Fibroblast of upper back skin (primary cell): ENCODE measurements around the gene PPIF.

Experiments
- DNase-seq: peaks from one replicate; pipeline ENCODE4 v3.0.0-alpha.2; 2013

The PPIF gene

DNA sequence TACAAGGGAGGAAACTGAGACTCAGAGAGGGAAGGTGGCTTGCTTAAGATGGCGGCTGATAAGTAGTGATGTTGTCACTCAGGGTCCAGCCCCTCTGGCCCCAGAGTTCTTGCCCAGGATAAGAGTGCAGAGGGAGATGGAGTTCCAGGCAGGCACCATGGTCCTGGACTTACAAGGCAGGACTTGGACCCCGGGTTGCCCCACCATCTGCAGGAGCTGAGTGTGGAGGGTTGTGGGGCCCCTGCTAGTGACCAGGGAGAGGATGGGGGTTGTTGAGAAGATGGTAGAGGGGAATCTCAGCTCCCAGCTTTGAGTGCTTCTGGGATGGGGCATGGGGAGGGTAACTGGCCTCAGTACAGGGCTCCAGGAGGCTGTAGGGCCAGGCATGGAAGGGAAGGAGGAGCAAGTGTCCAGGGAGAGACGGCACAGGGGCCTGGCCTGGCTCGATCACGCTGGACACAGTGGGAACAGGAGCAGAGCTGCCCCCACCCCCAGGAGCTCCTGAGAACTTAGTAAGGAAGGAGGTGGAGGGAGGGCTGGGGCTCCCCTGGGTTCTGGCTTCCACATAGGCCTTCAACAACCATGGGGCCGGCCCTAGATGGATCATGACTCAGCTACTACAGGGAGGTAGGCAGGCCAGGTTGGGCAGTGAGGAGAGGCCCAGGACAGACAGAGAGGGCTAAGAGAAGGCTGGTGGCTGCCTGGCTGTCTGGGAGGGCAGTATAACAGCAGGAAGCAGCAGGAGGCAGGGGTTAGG is 28.2 kb downstream of the PPIF start:
- DNase-seq, result peak; percentile 79

DNA sequence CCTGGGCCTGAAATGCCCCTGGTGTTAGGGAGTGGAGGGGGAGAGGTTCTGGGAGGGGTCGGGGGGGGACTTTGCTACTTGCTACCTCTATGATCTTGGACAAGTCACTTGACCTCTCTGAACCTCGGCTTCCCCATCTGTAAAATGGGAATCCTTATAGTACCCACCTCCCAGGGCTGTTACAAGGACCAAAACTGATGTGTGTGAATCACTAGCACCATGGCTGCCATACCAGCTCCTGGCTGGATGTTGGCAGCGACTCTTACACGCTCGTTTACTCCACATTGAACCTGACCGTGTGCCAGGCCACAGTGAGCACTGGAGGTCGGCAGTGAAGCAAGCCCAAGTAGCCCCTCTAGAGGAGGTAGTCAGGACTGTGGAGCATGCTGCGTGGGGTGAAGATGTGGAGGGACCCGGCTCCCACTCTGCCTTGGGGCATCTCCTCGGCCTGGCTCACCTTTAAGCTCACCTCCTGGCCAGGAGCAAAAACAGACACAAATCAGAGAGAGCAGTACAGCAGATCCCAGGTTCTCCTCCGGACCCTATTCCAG is 28.9 kb downstream of the PPIF start:
- DNase-seq, result no peak

- no peak for DNase-seq
Measured at GRCh38 chr10:79376751-79377556, 29.7 kb downstream of the PPIF start.

DNA sequence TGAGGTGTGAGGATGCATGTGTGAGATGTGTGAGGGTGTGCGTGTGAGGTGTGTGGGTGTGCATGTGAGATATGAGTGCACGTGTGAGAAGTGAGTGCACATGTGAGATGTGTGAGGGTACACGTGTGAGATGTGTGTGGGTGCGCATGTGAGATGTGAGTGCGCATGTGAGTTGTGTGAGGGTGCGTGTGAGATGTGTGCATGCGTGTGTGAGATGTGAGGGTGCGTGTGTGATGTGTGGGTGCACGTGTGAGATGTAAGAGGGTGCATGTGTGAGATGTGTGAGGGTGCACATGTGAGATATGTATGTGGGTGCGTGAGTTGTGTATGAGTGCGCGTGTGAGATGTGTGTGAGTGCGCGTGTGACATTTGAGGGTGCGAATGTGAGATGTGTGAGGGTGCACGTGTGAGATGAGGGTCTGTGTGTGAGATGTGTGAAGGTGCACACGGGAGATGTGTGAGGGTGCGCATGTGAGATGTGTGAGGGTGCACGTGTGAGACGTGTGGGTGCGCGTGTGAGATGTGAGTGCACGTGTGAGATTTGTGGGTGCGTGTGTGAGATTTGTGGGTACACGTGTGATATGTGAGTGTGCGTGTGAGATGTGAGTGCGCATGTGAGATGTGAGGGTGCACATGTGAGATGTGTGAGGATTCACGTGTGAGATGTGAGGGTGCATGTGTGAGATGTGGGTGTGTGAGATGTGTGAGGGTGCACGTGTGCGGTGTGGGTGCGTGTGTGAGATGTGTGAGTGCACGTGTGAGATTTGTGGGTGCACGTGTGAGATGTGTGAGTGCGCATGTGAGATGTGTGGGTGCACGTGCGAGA is 30.5 kb downstream of the PPIF start:
- no peak for DNase-seq

DNA sequence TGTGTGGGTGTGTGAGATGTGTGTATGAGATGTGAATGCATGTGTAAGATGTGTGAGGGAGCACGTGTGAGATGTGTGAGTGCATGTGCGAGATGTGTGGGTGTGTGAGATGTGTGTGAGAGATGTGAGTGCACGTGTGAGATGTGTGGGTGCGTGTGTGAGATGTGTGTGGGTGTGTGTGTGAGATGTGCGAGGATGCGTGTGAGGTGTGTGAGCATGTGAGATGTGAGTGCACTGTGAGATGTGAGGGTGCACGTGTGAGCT is 31.0 kb downstream of the PPIF start:
- no peak for DNase-seq

DNA sequence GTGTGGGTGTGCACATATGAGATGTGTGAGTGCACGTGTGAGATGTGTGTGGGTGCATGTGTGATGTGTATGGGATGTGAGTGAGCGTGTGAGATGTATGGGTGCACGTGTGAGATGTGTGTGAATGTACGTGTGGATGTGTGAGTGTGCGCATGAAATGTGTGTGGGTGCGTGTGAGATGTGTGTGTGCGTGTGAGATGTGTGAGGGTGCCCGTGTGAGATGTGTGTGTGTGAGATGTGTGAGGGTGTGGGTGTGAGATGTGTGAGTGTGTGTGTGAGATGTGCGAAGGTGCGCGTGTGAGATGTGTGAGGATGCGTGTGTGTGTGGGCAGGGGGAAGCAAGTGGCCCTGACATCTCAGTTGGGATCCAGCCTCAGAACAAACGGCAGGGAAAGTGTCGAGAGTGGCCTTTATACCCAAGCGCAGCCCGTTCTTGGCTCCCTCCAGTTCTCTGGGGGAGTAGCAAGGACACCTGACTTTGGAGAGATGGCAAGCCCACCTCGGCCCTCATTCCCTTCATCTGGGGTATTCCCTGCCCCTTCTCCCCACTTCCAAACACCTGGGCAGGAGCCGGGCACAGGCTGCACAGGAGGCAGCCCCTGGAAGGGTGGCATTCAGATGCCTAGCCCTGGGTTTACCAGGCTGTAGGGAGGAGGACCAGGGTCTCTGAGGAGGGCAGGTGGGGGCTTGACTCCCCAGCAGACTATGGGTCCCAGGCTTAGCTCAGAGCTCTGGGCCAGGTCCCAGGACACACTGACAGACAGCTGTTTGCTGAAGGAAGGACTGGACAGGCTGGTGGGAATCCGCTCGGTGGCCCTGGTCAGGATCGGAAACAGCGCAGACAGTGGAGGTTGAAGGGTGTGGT is 31.6 kb downstream of the PPIF start:
- no peak for DNase-seq

GRCh38 chr10:79379512-79380124 is 32.3 kb downstream of the PPIF start:
- no peak for DNase-seq

- peak; percentile 37 for DNase-seq
Measured at GRCh38 chr10:79380125-79380945, 33.1 kb downstream of the PPIF start.

- no peak for DNase-seq
Measured at GRCh38 chr10:79380946-79381721, 33.9 kb downstream of the PPIF start.

GRCh38 chr10:79381804-79382221 is 34.5 kb downstream of the PPIF start:
- DNase-seq, result peak; percentile 92

DNA sequence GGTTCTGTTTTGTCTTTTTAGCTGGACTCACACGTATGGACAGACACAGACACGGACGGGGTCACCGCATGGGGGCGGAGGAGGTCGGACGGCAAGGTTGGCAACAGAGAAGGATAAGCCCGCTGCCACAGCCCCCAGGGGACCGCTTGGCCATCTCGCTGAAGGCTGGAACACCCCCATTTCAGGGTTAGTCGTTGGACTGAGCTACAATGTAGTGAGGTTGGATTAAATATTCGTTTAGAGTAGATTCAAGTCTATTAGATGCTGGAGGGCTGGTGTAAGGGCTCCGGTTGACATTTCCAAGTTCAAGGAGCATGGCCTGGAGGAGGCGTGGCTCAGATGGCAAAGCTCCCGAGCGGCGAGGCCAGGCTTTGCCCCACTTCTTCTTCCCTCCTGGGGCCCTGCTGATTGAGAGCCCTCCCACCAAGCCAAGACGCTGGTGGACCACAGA is 35.2 kb downstream of the PPIF start:
- DNase-seq, result no peak

- no peak for DNase-seq
Measured at GRCh38 chr10:79383974-79384606, 36.8 kb downstream of the PPIF start.

DNA sequence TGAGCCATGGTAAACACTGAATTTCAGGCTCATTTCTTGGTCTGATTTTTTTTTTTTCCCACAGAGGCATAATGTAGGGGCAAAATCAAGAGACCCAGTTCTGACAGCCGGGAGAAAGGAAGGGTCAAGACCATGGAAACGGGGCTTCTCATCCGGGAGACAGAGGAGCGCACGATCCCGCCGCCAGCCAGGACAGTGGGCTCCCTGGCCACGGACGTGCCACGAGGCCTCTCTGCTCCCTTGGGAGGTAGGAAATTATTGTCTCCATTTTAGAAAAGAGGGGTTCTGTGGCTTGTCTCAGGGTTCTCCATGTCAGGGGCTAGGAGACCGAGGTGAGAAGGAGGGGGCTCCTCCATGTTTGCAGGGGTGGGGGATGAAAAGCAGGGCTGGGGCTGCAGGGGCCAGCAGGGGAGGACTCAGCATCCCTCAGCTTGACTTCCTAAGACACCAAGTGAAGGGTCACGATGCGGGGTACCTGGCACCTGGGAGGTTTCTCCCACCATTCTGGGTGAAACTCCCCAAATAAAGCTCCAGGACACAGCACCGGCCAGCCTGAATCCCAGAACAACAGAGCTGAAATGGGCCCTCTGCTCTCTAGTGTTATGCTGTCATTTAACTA is 37.6 kb downstream of the PPIF start:
- no peak for DNase-seq

DNA sequence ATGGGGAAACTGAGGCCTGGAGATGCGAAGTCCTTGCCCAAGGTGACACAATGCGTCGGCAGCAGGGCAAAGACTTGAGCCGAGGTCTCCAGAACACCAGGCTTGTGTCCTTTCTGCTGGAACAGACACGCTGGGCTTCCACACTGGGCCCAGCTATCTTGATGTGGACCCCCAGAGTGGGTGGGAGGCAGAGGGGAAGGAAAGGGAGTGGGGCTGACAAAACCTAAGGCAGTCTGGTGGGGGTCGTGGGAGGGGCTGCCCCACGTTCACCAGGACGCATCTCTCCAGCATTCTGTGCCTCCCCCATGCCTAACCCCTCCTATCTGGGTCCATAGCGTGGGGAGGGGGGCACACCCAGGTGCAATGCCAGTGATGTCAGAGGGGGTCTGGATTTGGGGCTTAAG is 38.1 kb downstream of the PPIF start:
- no peak for DNase-seq

DNA sequence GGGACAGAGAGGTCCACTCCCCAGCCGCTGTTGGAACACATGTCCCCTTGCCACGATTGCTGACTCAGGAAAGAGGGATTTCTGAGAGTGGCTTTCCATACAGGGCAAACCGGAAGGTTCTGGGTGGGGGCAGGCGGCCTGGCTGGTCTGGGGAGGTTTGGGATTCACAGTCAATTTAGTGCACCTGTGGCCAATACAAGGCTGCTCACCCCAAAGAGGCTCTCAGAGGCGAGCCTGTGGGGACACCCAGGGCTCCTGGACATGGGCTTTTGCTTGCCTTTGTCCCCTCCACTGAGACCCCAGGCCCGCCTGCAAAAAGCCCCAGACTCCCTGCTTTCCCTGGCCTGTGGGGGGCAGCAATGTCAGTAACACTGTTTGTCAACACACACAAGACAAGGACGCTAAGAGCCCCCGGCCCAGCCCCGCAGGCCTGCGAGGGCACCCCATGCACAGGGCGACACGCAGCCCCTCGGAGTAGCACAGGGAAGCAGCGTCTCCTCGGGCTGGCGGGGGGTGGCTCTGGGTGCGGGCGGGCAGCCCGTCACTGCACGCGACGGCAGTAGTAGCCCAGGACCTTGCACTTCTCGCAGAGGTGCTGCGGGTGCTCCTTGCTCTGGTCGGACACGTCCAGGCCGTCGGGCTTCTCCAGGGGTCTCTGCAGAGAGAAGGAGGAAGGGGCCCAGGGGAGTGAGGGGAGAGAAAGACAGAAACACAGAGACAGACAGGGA is 38.7 kb downstream of the PPIF start:
- no peak for DNase-seq

GRCh38 chr10:79386637-79387465 is 39.6 kb downstream of the PPIF start:
- DNase-seq, result no peak

DNA sequence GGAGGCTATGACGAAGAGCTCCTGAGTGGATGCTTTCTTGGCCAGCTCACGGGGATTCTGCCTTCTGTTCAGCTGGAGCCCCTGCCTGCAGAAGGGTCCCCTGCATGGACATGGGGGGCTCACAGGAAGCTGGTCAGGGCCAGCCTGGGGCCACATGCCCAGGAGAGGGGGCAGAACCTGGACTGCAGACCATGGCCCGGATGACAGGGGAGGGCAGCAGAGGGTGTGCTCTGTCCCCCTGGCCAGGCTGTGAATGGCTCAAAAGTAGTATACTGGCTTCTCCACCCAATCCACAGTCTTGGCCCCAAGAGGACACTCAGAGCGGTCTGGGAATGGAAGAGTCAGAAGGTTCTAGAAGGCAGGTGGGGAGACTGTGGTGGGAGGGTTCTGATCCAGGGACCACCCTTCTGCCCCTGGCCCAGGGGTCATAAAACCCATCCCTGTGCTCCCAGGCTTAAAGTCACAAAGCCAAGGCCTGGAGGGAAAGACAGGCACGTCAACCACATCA is 40.3 kb downstream of the PPIF start:
- DNase-seq, result no peak
